Activated gamma-delta T cell treated with anti-CD3 and anti-CD28 coated beads, Interleukin-2, amount 50 U/mL, for 16 hours (primary cell): ENCODE data around the gene BANP.

ENCODE experiments used
- DNase-seq: peaks from one replicate; pipeline ENCODE4 v3.0.0-alpha.2; 2020; ENCODE audit warnings: low read depth

The BANP gene

DNA sequence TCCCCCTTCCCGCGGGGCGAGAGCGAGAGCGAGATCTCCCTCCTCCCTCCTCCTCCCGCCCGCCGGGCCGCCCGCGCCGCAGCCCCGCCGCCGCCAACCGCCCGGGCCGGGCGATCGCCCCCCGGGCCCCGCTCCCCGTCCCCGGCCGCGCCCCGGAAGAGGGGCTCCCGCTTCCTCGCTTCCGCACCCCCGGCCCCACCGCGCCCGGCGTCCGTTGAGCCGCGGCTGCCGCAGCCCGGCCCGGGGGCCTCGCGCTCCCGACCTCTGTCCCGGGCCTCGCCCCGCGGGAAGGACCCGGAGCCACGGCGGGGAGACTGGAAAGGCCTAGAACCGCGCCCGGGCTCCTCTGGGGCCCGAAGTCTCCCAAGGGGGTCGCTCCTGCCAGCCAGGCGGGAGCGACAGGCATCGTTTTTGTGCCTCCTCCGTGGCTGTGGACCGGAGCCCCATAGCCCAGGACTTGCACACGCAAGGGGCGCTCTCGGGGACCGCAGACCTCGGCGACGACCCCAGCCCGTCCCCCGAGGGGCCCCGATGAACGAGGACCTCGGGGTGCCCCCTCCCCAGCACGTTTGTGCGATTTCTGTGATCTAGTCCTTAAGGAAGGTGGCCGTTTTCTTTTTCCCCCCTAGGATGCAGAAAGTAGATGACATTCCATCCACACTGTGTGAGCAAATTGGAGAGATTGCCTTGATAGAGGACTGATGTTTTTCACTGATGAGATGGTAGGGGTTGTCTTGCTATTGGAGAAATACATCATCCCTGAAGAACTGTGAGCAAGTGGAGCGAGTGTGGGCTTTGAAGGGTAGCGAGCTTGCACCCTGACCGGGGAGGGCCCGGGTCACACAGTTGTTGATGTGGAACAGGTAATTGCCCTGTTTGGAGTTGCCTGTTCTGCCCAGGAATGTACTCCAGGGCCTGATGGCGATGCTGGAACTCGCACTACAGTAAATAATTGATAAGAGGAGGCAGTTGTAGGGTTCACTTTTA is 611 bp downstream of the BANP start:
- DNase-seq: no peak

GRCh38 chr16:87952751-87953150 is 1.5 kb downstream of the BANP start:
- no peak for DNase-seq

GRCh38 chr16:87953308-87954215 is 2.3 kb downstream of the BANP start:
- DNase-seq: no peak

DNA sequence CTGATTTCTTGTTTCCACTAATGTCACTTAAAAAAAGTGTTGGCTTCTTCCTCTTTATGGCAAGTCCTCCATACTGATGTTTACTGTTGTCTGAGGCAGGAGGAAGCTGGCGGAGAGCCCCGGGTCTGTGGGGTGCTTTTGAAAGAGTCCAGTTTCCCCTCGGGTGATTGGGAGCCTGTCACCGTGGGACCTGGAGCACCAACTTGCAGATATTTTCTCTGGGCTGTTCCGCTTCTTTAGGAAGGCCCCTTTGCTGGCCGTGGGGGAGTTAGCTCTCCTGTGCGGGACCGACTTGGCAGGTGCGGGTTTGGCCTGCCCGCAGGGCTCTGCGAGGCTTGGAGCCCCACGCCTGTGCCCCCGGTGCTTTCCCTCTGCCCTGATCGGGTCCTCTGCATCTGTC is 3.1 kb downstream of the BANP start:
- no peak for DNase-seq

DNA sequence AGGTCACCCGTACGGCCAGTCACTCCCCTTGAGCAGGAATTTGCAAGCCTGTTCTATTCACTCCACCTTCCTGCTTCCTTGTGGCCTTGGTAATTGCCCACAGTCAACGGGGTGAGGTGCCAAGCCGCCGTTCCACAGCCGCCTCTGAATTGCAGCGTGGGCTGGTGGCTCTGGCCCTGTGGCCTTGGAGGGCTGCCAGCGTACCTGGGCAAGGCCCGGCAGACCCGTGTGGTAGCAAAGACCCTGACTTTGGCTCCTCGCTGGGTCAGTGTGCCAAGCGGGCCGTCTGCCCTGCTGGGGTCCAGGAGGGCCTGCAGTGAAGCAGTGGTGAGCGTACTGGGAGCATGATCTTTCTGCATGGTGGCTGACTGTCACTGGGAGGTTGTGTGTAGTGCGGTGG is 3.6 kb downstream of the BANP start:
- no peak for DNase-seq

DNA sequence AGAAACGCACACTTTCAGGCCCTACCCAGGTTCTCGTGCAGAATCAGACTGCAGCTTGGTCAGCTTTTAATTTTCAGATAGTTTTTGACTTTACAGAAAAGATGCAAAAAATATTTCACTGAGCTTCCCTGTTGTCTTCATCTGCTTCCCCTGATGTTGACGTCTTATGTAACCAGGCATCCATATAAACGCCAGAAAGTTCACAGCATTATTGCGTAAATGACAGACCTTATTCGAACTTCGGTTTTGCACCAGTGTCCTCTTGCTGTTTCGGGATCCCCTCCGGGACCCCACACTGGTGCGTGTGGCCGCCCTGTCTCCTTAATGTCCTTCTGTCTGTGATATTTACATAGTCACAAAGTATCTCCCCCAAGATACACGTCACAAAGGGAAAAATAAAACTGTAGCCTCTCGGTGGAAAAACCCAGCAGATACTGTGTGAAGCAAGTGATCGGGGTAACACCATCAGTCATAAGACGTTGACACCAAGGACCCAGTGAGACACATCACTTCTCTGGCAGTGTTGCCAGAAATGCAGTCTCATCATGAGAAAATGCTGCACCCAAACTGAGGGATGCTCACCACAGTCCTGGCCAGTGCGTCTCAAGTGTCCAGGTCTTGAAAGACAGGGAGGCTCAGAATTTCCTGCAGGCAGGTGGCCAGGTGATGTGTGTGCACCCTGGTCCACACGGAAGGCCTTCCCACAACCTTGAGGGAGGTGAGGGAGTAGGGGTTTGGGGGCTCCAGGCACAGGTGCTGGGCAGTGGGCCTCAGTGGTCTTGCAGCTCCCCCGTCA is 4.3 kb downstream of the BANP start:
- no peak for DNase-seq

- no peak for DNase-seq
Observed at GRCh38 chr16:87956098-87956364, 4.8 kb downstream of the BANP start.

- DNase-seq: peak; percentile 61
Observed at GRCh38 chr16:87956365-87957231, 5.4 kb downstream of the BANP start.

- no peak for DNase-seq
Observed at GRCh38 chr16:87957296-87958094, 6.3 kb downstream of the BANP start.

DNA sequence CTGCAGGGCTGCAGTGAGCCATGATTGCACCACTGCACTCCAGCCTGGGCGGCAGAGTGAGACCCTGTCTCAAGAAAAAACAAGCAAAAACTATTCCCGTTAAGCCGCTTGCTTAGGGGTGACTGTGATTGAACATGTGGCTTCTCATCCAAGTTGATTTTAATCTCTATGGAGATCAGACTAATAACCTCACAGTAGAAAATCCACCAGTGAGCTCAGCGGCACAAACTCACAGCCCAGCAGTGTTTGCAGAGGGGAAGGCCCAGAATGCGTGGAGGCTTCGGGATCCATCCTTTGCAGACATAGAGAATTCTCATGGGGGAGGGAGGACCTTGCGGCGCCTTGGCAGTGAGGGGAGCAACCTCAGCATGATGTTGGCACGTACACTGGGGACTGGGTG is 7.4 kb downstream of the BANP start:
- no peak for DNase-seq

- no peak for DNase-seq
Observed at GRCh38 chr16:87959391-87959990, 8.3 kb downstream of the BANP start.

DNA sequence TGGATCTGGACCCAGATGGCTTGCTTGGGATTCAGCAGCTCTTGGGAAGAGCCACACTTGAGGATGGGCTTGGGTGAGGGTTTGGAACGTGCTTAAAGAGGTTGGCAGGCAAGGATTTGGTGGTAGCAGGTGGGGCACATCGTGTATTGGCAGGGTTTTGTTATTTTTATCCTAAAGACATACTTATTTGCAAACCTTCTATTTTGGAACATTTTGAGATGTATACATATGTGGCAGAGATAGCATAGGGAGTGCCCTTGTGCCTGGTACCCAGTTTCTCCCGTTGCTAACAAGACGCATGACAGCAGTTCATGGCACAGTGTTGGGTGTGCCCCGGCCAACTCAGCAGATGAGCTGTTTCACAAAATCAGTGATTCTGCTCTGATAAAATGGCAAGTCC is 9.1 kb downstream of the BANP start:
- no peak for DNase-seq

DNA sequence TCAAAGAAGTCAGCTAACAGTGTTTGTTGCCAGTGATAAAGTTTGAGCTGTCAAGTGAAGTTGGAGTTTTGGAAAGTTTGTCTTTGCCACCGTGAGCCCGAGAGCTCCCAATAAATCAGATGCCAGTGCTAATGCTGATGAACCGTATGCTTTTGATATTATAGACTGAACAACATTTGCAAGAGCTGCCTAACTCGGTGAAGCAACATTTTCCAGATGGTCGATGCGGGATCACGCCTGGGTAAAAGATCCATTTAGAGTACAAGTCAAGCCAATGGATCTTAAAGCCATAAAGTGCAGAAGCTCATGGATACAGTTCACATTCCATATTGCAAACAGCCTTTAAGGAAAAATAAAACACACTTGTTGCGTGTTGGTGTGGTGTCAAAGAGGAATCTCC is 9.6 kb downstream of the BANP start:
- no peak for DNase-seq

DNA sequence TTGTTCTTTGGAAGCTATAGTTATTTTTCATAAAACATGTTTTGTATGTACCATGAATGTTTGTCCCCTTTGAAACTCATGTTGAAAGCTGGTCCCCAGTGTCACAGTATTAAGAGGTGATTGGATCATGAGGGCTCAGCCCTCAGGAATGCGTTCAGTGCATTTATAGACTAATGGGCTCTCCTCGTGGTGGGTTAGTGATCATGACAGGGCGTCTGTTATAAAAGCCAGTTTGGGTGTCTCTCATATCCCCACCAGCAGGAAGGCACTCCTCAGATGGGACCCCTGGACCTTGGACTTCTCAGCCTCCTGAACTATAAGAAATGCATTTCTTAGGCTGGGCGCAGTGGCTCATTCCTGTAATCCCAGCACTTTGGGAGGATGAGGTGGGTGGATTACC is 10.4 kb downstream of the BANP start:
- no peak for DNase-seq

DNA sequence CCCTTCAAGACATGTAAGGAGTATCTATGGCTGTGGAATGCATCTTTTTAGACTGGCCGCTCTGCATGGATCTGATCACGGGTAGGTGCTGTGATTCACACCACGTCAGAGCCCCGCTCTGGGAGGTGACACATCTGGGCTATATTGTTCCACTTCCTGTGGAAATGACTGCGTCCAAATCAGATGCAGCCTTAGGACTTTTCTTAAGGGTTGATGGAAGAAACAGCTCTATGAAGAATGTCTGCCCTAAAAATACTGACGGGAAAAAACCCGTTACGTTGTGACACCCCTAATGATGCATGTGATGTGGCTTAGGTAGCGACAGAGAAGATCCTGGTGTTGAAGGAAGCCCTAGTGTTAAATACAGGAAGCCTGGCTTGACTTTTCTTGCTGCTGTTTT is 12.2 kb downstream of the BANP start:
- DNase-seq: peak; percentile 48

- DNase-seq: no peak
Observed at GRCh38 chr16:87964049-87964659, 12.9 kb downstream of the BANP start.

DNA sequence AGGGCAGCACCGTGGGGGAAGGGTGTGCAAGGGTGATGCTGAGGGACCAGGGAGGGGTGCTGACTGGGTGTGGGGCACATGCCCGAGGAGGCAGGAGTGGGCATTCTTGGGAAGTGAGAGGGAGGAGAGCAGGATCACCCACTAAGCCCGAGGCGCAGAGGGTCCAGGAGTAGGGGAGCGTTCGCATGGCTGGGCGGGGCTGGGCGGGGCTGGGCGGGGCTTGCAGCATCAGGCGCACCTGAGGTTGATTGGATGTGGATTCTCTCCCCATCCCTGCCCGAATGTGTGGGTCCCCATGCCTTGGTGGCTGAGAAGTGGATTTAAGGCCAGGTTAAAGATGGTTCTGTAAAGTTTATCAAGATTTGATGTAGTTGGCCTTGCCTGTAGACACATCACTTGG is 14.2 kb downstream of the BANP start:
- DNase-seq: no peak

GRCh38 chr16:87966064-87966645 is 14.9 kb downstream of the BANP start:
- DNase-seq: no peak

GRCh38 chr16:87966685-87967185 is 15.5 kb downstream of the BANP start:
- DNase-seq: no peak
